ENCODE measurements around the gene RPL23. TPM values are rescaled to one million over a fixed set of nuclear protein-coding genes. Genes with fewer than 3 reads are reported as not detected.

Gene RPL23
- total and polyA plus RNA-seq, 2 experiments from 2014 or later: 877 to 4,267 TPM

- TF ChIP-seq ZNF462 (CRISPR knock-in tag; IDR thresholded peaks at IDR 0.05): no peak
Observed at GRCh38 chr17:38896346-38896954, 42.9 kb upstream of the RPL23 start (continued).

GRCh38 chr17:38894276-38894675 lies 40.8 kb upstream of the RPL23 start:
- Histone ChIP-seq H2AFZ (no peak overlapping the region), H3K9me2 (ENCODE audit: insufficient read depth) (no peaks in the 10 kb centered on the region), H3K4me2 (0 out of 2 replicates have a peak overlapping the region, but pooled peaks have one; percentile 20), H3K36me3 (ENCODE audit: insufficient read depth) (no peaks in the 10 kb centered on the region), H3K4me3 (no peak overlapping the region), H3K27me3 (ENCODE audit: insufficient read depth) (no peaks in the 10 kb centered on the region), H3K79me2 (replicated peaks; ENCODE audit: insufficient read depth) (peaks cover 9% of the 10 kb centered on the region), H3K4me1 (ENCODE audit: insufficient read depth) (peaks cover 19% of the 10 kb centered on the region), H3K27ac (ENCODE audit: low read depth) (peak overlapping the region; percentile 79), H4K20me1 (replicated peaks; ENCODE audit: insufficient read depth) (no peaks in the 10 kb centered on the region; the same call in 1 of the 2 replicates), H3F3A (replicated peaks; ENCODE audit: low read depth) (0 out of 2 replicates have a peak, but pooled peaks cover 4% of the 10 kb centered on the region)
- no peak overlapping the region for H3K4me3 Mint-ChIP-seq
- H3K36me3 Mint-ChIP-seq (ENCODE audit: low read depth): peaks cover 51% of the 10 kb centered on the region
- no peak for ATAC-seq
- H3K27ac Mint-ChIP-seq: peak overlapping the region; percentile 67; the same call in 1 of the 2 replicates
- no peak for DNase-seq (ENCODE audit: low spot score)
- H3K9me3 Mint-ChIP-seq: no peaks in the 10 kb centered on the region
- no peaks in the 10 kb centered on the region for H3K27me3 Mint-ChIP-seq (ENCODE audit: insufficient read depth, low read depth, poor library complexity)
- peaks cover 35% of the 10 kb centered on the region for H3K4me1 Mint-ChIP-seq
- no peak for TF ChIP-seq CTCF (conservative IDR thresholded peaks at IDR 0.05; ENCODE audit: low read depth in 2 of 2)
- TF ChIP-seq ETS1 (IDR thresholded peaks at IDR 0.05): no peak
- no peak for TF ChIP-seq ZNF114 (CRISPR knock-in tag; IDR thresholded peaks at IDR 0.05)
- no peak for TF ChIP-seq JUNB (IDR thresholded peaks at IDR 0.05; ENCODE audit: unreplicated experiment)
- TF ChIP-seq EZH2phosphoT487 (IDR thresholded peaks at IDR 0.05; ENCODE audit: unreplicated experiment): no peak
- no peak for TF ChIP-seq ZNF331 (CRISPR knock-in tag; IDR thresholded peaks at IDR 0.05; ENCODE audit: low read depth)
- no peak for TF ChIP-seq REST (IDR thresholded peaks at IDR 0.05; ENCODE audit: unreplicated experiment)
- TF ChIP-seq CREB1 (CRISPR knock-in tag; IDR thresholded peaks at IDR 0.05; ENCODE audit: low read depth): no peak
- no peak for TF ChIP-seq STAT1 (IDR thresholded peaks at IDR 0.05; ENCODE audit: unreplicated experiment)
- TF ChIP-seq EZH2 (IDR thresholded peaks at IDR 0.05; ENCODE audit: low read depth, unreplicated experiment): no peak
- TF ChIP-seq POLR2AphosphoS5 (IDR thresholded peaks at IDR 0.05; ENCODE audit: low read depth): no peak

All from GM23338 (cell line).